ENCODE results near the gene WDR45B.
A peak's percentile ranks its signal among the peaks of the same experiment; 100 is the strongest.

Gene WDR45B

GRCh38 chr17:82678265-82678891 is 30.1 kb upstream of the WDR45B start:
- H3K4me3 ChIP-seq (replicated peaks; ENCODE audit: low read depth, low read length) = no peak overlapping the region
- TF ChIP-seq CTCF (IDR thresholded peaks at IDR 0.05; ENCODE audit: low read depth, low read length, missing control alignments) = no peak
- DNase-seq (ENCODE audit: extremely low read depth, low read depth) = no peak

GRCh38 chr17:82677353-82677925 is 29.2 kb upstream of the WDR45B start:
- DNase-seq (ENCODE audit: extremely low read depth, low read depth) = no peak
- H3K4me3 ChIP-seq (replicated peaks; ENCODE audit: low read depth, low read length) = no peak overlapping the region
- no peak for TF ChIP-seq CTCF (IDR thresholded peaks at IDR 0.05; ENCODE audit: low read depth, low read length, missing control alignments)

GRCh38 chr17:82675476-82676245 is 27.4 kb upstream of the WDR45B start:
- no peak for TF ChIP-seq CTCF (IDR thresholded peaks at IDR 0.05; ENCODE audit: low read depth, low read length, missing control alignments)
- DNase-seq (ENCODE audit: extremely low read depth, low read depth) = no peak

GRCh38 chr17:82674656-82675475 is 26.6 kb upstream of the WDR45B start:
- TF ChIP-seq CTCF (IDR thresholded peaks at IDR 0.05; ENCODE audit: low read depth, low read length, missing control alignments) = no peak
- no peak overlapping the region for H3K4me3 ChIP-seq (replicated peaks; ENCODE audit: low read depth, low read length)
- no peak for DNase-seq (ENCODE audit: extremely low read depth, low read depth)

More at GRCh38 chr17:82675476-82676245, 27.4 kb upstream of the WDR45B start:
- no peak overlapping the region for H3K4me3 ChIP-seq (replicated peaks; ENCODE audit: low read depth, low read length)

- TF ChIP-seq CTCF (IDR thresholded peaks at IDR 0.05; ENCODE audit: low read depth, low read length, missing control alignments) = no peak
- no peak for DNase-seq (ENCODE audit: extremely low read depth, low read depth)
- H3K4me3 ChIP-seq (replicated peaks; ENCODE audit: low read depth, low read length) = no peak overlapping the region
Observed at GRCh38 chr17:82670661-82671450, 22.6 kb upstream of the WDR45B start.

- TF ChIP-seq CTCF (IDR thresholded peaks at IDR 0.05; ENCODE audit: low read depth, low read length, missing control alignments) = peak; percentile 72
- DNase-seq (ENCODE audit: extremely low read depth, low read depth) = no peak
- no peak overlapping the region for H3K4me3 ChIP-seq (replicated peaks; ENCODE audit: low read depth, low read length)
Observed at GRCh38 chr17:82668631-82669099, 20.4 kb upstream of the WDR45B start.
